Adrenal gland (tissue), 5 donors: ENCODE measurements around the gene RIMKLA.

Experiments used
- CTCF ChIP-seq, 6 experiments: fragments of 450-650 bp in 4 of 6; fragments of 200-600 bp in 2 of 6; sonication (generic) in 1 of 6; IDR thresholded peaks; 1 replicate in 5 of 6; 2 replicates in 1 of 6; pipeline versions ENCODE4 v1.5.1 to v1.8.0; 2016 to 2021; ENCODE audit warnings: antibody characterized with exemption in 6 of 6, mild to moderate bottlenecking in 2 of 6, moderate library complexity in 1 of 6
- POLR2A ChIP-seq, 2 donors: fragments of 450-650 bp; IDR thresholded peaks; one replicate each; pipeline ENCODE4 v1.6.1; 2017; ENCODE audit warnings: antibody characterized with exemption in 2 of 2, mild to moderate bottlenecking in 2 of 2, moderate library complexity in 1 of 2
- donor health status: DM: no; HTN: no; CAD: no.

GRCh38 chr1:42340901-42341300 is 39.7 kb upstream of the RIMKLA start:
- no peak for TF ChIP-seq CTCF (IDR thresholded peaks at IDR 0.05)
- TF ChIP-seq POLR2A (IDR thresholded peaks at IDR 0.05), result no peak
